NCI-H748 (cell line): ENCODE data around the gene SIL1.
"Not testable (repeated sequence)": the region's sequence is repeated elsewhere in the genome, so short reads cannot be mapped to it uniquely, and the experiment has no call there.

Experiments
- DNase-seq: peaks from one replicate; lab custom pipeline; 2025; ENCODE audit not compliant: unreplicated experiment; lab: John Stamatoyannopoulos, UW

Gene SIL1

DNA sequence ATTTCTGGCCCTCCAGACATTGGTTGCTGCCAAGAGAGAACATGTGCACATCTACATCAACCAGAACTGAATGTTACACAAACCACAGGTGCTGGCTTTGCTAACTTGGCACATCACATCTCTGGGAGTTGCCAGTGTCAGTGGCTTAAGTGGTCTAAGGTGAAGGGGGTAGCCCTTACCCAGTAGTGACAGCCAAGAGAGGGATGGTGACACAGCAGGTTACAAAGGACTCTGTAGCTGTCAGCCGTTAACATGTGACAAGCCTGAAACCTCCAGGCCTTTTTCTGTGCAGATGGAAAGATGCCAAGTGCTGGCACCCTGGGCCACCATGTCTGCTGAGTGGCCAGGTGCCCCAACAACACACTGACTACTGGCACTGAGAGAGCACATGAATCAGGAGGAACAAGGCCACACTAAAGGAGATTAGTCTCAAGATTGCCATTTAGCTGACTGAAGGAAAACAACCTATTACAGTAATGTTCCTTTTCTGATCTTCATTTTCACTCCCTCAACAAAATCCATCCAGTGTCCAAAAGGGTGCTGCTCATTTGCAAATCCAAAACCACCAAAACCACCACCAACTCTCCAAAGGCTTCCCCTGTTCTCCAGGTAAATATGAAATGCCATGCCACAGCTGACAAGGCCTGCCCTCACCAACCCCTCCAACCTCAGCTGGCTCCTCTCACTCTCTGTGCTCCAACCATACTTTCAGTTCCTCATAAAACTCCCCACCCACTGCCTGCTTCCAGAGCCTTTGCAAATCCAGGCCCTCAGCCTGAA is 20.2 kb downstream of the SIL1 start:
- DNase-seq = peak; percentile 20

DNA sequence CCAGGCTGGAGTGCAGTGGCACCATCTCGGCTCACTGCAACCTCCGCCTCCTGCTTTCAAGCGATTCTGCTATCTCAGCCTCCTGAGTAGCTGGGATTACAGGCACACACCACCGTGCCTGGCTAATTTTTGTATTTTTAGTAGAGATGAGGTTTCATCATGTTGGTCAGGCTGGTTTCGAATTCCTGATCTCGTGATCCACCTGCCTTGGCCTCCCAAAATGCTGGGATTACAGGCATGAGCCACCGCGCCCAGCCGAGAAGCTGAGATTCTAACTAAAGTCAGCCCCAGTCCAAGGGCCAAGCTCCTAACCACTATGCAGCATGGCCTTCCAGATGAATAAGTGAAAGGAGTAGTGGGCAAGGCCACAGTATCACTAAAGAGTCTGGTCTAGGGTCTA is 20.9 kb downstream of the SIL1 start:
- not testable (repeated sequence) for DNase-seq

DNA sequence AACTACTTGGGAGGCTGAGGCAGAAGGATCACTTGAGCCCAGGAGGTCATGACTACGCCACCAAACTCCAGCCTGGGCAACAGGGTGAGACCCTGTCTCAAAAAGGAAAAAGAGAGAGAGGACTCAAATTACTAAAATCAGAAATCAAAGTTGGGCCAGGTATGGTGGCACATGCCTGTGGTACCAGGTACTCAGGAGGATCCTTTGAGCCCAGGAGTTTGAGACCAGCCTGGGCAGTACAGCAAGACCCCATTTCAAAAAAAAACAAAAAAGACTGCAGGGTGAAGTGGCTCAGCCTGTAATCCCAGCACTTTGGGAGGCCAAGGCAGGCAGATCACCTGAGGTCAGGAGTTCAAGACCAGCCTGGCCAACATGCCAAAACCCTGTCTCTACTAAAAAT is 23.8 kb downstream of the SIL1 start:
- DNase-seq = not testable (repeated sequence)

DNA sequence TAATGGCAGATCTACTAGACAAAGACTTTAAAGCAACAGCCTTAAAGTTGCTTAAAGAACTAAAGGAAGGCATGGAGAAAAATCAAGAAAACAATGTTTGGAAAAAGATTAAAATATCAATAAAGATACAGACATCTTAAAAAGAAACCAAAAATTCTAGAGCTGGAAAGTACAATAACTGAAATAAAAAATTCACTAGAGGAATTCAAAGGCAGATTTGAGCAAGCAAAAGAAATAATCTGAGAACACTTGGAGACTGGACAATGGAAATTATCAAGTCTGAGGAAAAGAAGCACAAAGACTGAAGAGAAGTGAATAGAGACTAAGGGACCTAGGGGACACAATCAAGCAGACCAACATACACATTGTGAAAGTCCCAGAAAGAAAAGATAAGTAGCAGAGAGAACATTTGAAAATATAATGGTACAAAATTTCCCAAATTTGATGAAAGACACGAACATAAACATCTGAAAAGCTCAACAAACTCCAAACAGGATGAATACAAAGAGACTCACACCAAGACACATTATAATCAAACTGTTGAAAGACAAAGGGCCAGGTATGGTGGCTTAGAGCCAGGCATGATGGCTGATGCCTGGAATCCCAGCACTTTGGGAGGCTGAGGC is 26.3 kb downstream of the SIL1 start:
- no peak for DNase-seq

DNA sequence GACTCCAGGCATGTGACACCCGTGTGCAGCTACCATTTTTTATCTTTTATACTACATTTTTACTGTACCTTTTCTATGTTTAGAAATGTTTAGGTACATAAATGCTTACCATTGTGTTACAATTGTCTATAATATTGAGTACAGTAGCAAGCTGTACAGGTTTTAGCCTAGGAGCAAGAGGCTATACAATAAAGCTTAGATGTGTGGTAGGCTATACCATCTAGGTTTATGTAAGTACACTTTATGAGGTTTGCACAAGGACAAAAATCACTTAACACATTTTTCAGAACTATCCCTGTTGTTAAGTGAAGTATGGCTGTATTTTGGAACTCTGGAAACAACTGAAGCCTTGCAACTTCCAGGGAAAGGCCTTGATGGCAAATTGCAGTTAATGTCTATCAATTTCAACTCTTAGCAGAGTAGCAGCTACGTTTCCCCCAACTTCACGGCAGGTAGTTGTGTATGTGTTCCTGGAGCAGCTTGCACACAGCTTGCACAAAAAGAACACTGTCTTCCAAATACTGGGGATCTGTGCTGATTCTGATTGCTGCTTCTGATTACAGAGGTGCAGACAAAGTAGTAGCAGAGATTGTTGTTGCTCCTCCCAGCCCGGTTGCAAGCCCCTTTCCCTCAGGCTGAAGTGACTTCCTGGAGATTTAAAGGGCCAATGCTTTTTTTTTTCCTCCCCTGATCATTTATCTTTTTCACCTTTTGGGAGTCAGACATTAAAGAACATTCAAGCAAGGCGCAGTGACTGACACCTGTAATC is 30.0 kb downstream of the SIL1 start:
- no peak for DNase-seq

DNA sequence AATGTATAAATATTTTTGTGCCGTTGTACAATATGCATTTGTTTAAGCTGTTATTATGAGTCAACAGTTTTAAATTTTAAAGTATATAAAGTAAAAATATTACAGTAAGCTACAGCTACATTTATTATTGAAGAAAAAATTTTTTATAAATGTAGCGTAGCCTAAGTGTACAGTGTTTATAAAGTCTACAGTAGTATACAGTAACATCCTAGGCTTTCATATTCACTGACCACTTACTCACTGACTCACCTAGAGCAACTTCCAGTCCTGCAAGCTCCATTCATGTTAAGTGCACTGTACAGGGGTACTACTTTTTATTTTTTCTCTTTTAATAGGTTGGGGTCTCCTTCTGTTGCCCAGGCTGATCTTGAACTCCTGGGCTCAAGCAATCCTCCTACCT is 30.6 kb downstream of the SIL1 start:
- no peak for DNase-seq

DNA sequence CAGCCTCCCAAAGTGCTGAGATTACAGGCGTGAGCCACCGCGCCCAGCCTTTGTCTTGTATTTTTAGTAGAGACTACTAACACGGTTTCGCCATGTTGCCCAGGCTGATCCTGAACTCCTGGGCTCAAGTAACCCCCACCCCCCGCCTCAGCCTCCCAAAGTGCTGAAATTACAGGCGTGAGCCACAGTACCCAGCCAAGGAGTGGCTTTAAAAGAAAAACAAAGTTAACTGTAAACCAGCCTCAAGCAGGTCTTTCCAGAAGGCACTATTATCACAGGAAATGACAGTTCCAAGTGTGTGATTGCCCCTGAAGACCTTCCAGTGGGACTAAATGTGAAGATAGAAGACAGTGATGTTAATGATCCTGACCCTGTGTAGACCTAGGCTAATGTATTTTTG is 31.1 kb downstream of the SIL1 start:
- DNase-seq = no peak

DNA sequence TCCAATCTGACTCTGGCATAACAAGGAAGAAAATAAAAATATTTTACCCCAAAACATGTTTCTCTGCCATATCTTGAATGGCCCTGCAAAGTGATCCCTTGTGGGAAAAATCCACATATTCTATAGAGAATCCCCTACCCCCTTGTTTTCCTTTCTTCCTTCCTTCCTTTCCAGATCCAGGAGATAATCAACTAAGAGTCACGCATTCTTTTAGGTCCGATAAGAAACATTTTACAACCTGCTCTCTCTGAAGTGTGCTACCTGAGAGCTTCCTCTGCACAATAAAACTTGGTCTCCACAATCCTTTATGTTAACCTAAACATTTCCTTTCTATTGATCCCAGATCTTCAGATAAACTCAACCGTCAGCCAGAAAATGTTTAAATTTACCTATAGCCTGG is 33.3 kb downstream of the SIL1 start:
- DNase-seq = not testable (repeated sequence)

DNA sequence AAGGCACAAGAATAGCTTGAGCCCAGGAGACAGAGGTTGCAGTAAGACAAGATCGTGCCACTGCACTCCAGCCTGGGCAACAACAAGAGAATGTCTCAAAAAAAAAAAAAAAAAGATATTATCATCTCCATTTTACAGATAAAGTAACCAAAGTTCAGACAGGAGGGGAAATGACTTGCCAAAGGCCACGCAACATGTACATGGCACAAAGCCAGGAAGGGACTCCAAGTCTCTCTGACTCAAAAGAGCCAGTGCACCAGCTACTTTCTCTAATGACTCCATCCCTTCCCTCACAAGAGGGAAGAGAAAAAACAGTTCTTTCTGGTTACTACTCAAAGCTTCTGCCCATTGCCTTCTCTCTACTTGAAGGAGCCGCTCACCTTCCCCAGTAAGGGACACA is 34.1 kb downstream of the SIL1 start:
- DNase-seq = no peak

DNA sequence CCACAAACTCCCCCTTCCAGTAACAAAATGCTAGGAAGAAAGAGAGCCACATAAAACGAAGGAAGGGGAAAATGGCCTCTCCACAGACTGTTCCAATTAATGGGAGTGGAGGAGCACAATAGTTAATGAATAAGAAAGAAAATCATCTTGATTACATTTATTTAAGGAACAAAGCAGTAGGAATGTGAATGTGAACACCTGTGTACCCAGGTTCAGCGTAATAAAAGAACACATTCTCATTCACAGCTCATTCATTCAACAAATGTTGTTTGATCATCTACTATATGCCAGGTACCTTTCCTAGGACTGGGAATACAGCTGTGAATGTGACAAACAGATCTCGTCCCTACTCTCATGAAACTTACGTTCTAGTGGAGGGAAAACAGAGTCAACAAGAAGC is 35.7 kb downstream of the SIL1 start:
- peak; percentile 57 for DNase-seq

DNA sequence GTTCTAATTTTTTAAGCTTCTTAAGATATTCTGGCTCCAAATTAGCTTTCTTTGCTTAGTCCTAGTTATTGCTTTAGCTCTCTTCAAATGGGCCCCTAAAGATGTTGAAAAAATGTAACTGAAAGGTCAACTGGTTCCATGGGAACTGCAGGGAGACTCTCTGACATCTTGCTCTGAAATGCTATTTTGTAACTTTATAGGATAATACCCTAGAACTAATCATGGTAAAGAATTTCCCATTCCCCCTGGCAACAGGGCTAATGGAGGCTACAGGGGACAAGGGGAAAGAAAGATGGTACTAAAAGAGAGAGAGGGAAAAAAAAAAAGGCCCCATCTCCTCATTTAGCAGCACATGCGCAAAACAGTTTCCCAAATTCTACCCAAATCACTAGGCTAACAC is 39.4 kb downstream of the SIL1 start:
- DNase-seq = no peak

DNA sequence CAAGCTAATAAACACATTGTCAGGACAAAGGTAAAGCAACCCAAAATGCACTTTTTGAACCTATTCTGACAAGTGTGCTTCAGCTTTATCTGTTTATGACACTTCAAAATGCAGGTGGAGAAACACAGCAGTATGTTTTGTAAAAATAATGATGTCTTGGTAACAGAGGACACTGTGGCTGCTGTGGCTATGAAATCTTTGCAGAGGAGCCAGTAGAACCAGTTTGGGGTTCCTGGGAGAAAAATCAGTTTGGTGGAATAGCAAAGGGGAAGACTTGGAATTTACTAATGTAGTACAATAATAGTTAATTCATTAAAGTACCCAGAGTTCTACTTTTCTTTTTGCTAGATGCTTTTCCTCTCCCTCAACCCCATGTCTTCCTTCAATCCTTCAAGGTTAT is 40.6 kb downstream of the SIL1 start:
- DNase-seq = no peak

DNA sequence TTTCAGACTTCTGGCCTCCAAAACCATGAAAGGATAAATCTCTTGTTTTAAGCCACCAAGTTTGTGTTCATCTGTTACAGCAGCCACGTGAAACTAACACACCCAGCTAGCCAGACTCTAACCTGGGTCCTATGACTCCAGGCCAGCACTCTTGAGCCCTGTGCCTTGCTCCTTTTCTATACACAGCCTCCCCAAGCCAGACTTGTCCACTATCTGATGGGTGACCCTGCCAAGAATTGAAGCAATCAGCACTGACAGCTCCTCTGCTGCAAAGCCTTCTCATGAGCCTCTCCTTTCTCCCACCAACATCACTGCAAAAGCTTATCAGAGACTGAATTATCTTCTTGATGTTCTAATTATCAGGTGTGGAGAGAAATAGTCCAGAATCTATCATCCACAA is 41.4 kb downstream of the SIL1 start:
- DNase-seq = no peak

DNA sequence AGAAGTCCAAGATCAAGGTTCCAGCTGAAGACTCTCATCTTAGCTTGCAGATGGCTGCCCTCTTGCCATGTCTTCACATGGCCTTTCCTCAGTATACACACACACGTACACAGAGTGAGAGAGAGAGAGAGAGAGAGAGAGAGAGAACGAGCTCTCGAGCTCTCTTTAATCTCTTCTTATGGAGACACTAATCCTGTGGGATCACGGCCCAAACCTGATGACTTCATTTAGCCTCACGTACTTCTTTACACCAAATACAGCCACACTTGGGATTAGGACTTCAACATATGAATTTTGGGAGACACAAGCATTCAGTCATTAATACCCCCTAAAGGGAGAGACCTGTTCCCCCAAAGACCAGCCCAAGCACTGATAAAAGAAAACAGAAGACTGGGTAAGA is 42.8 kb downstream of the SIL1 start:
- DNase-seq = no peak

DNA sequence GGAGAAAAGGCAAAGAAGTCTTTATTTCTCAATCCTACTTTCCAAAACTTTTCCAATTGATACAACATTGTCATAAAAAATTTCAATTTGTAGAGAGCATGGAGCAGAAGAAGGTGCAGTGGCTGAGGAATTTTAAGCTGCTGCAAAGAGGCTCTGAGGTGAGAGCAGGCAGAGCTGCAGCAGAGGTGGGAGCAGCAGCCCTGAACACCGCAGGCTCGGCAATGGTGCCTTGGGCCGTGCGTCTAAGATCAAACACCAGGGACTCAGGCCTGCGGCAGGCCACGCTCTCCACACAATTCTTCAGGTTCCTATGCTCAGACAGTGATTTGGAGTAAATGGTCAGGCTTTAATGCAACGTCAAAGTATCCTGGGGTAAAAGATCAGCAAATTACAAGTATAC is 46.3 kb downstream of the SIL1 start:
- DNase-seq = no peak

DNA sequence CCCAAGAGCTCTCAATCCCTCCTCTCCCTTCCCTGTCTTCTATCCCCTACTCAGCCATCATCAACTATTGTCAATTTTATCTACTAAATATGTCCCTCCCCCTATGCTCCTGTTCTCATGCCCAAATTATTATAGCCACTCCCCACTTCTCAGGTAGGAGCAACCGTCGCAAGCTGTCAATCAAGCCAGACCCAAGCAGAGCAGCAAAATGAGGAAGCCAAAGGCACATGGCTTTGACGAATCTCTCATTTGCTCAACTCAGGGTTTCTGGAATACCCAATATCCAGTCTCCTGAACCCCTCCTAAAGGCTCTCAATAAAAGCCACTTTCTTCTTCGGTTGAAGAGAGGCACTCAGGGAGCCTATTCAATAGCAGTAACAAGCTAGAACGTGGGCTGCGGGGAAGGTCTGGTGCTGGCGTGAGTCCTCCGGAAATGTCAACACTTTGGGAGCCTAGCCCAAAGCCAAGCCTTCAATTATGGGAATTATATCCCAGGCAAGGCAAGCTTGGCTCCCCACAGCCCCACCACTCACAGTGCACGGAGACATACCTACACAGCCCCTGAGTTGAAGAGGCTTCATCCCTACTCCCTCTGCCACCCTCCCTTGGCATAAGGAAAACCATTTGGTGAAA is 47.7 kb downstream of the SIL1 start:
- DNase-seq = no peak

DNA sequence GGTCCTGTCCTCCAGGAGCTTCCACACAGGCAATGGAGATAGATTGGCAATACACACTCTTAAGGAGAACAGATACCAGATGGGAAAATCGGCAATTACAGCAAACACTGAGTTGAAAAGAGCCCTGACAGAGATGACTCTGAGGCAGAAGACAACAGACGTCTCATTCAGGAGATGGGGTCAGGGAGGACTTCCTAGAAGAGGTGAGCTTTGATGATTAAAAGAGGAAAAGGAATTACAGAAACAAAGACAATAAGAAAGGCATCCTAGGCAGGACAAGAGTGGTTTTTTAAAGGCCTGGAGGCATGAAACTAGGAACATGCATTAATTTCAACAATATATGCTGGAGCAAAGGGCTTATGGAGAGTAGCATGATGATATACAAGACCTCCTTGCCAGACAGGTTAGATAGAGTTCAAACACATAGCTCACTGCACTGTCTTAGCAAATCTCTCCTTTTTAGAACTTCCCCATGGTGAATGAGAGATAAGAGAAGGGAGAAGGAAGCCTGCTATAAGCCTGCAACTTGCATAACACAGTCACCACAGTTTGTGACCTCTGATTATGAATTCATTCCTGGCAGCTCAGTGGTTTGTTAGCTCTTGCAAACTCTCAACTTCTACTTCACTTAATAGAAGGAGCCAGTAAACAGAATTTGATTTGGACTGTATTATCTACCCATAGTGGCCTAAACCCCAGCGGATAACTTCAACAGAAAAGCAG is 48.5 kb downstream of the SIL1 start:
- DNase-seq = no peak

DNA sequence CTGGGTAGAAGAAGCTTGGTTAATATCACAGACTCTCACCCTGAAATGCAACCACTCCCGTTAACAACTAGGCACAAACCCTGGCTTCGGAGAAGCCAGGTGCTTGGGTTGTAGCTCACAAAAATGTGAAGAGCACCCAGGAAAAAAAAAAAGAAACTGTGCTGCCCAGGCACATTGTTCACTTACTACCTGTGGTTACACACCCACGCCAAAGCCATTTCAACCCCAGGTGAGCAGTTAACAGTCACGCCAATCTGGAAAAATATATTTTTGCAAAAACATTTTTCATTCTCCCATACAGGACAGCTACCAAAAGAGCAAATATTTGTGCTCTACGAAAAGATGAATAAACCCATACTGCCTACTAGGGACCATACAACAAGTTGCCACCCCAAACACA is 49.2 kb downstream of the SIL1 start:
- no peak for DNase-seq

DNA sequence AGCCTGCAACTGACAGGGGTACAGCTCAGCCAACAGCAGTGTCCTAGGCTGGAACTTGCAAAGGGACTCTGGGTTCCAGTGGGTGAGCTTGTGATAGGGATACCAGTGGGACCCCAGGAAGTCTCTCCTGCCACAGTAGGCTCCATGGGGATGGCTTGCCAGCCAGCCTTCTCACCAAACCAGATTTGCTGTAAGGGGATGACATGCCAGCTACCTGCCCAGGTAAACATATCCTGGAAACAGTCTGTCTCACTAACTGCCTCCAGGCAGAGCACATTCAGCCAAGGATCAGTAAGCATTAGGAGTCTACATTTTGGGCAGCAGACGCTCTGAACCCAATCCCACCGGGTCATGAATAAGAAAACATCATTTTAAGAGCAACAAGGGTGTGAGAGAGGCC is 49.9 kb downstream of the SIL1 start:
- DNase-seq = no peak

DNA sequence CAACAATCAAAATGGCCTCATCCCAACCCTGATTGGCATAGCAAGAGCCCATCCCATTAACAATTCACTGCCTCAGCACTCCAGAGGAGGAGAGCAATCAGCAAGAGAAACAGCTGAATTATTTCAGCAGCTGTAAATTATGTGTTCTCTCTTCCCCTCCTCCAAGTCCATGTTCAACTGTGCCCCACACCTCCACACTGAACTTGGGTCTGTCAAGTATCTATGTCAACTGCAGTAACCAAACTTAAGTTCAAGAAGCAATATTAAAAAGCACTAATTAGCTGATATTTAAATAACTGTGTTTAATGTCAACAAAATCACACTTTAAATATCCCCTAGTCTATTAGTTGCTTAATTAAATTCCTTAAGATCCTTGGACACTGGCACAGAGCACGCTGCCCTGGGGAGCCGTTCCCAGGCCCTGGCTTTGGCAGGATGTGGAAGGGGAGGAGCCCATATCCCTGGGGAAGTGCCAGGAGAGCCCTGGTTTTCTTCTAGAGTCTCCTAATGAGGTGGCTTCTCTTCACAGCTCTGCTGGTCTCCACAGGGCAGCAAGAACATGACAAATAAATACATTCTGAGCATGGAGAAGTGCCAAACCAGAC is 50.6 kb downstream of the SIL1 start:
- DNase-seq = no peak
